Ovary (tissue), 9 donors: ENCODE results near the gene SIX2. TPM values are rescaled to one million over a fixed set of nuclear protein-coding genes. Genes with fewer than 3 reads are reported as not detected.
"Not testable (repeated sequence)": the region's sequence is repeated elsewhere in the genome, so short reads cannot be mapped to it uniquely, and the experiment has no call there.

Experiments
- DNase-seq, 5 donors: peaks; one replicate each; pipeline ENCODE4 v3.0.0-alpha.2; 2019 to 2020
- H3K27ac ChIP-seq, 2 donors: fragments of 200-600 bp; one replicate each; pipeline versions ENCODE4 v1.5.1 to v1.8.0; 2019 to 2022
- H3K27me3 ChIP-seq: fragments of 200-600 bp; one replicate; pipeline ENCODE4 v1.8.0; 2022
- H3K36me3 ChIP-seq: fragments of 200-600 bp; sonication (generic); one replicate; pipeline ENCODE4 v1.5.1; 2019
- H3K4me1 ChIP-seq: one replicate; pipeline ENCODE4 v1.8.1; 2013; ENCODE audit warnings: mild to moderate bottlenecking, moderate library complexity; ENCODE audit not compliant: insufficient read depth
- H3K4me3 ChIP-seq: fragments of 200-600 bp; sonication (generic); one replicate; pipeline ENCODE4 v1.5.1; 2017
- H3K9me3 ChIP-seq, 2 donors: fragments of 200-600 bp in 1 of 2; sonication (generic) in 1 of 2; one replicate each; pipeline versions ENCODE4 v1.5.1 to v1.8.1; 2013 to 2019; ENCODE audit warnings: mild to moderate bottlenecking in 1 of 2, moderate library complexity in 1 of 2
- EP300 ChIP-seq: sonication (generic); formaldehyde crosslinking; IDR thresholded peaks from one replicate; pipeline ENCODE4 v1.6.1; 2017; ENCODE audit warnings: antibody characterized with exemption
- POLR2A ChIP-seq: fragments of 450-650 bp; IDR thresholded peaks from one replicate; pipeline ENCODE4 v1.6.1; 2017; ENCODE audit warnings: antibody characterized with exemption, mild to moderate bottlenecking, moderate library complexity
- WGBS, 3 donors: extraction: QIAGEN DNeasy Blood & Tissue Kit in 1 of 3; methylation state at CpG; one replicate each; pipeline versions ENCODE4 v1.1.5 to v1.1.7; 2013 to 2017; 5-methylcytosine and 5-hydroxymethylcytosine counted together
- intact Hi-C, 4 donors: fragments of 100-400 bp; cut with DNase I; formaldehyde crosslinking; loops; one replicate each; pipeline versions ENCODE4 v1.11.0 to v1.15.1; 2022 to 2023
- polyA plus RNA-seq, 2 donors: library from polyadenylated mRNA; stranded (reverse); fragments of 200-250 nt in 1 of 2; fragments of 350-450 nt in 1 of 2; fragmentation: Illumina TruSeq in 1 of 2; extraction: RNeasy Lipid Tissue Mini Kit (QIAGEN cat#74804) in 1 of 2; gene quantifications; one replicate each; pipeline ENCODE4 v1.2.3, GENCODE V29; 2013 to 2014
- total RNA-seq, 7 donors: library from RNA; depleted of rRNA in 2 of 7; stranded (reverse); fragments of >200 nt in 2 of 7; fragmentation: NEBNext Ultra II Directional in 3 of 7; extraction: Animal tissue kit (Norgen Biotek cat#: 25700) in 3 of 7; gene quantifications; one replicate each; pipeline versions ENCODE4 v1.1.0 to v1.2.4, GENCODE V29; 2016 to 2023
- TF ChIP-seq, protein P1 (sequence below), 3 donors: fragments of 450-650 bp in 2 of 3; fragments of 200-600 bp in 1 of 3; IDR thresholded peaks; one replicate each; pipeline versions ENCODE4 v1.5.1 to v1.8.0; 2016 to 2022; ENCODE audit warnings: antibody characterized with exemption in 3 of 3, mild to moderate bottlenecking in 1 of 3
- donor health status: DM: no; HTN: no; CAD: no; lungs with moderate emphysema.
- donor health status: DM: no; HTN: no; CAD: no.
- donor health status: Bipolar disorder and iron deficiency.
- donor health status: DM: yes; HTN: yes; CAD: no.
- donor health status: DM: no; HTN: no; CAD: no.
- donor health status: DM: yes; HTN: yes; CAD: no.

The SIX2 gene
- total and polyA plus RNA-seq, 9 donors, result 0.06 to 0.46 (median 0.16) TPM; not detected in 3

DNA sequence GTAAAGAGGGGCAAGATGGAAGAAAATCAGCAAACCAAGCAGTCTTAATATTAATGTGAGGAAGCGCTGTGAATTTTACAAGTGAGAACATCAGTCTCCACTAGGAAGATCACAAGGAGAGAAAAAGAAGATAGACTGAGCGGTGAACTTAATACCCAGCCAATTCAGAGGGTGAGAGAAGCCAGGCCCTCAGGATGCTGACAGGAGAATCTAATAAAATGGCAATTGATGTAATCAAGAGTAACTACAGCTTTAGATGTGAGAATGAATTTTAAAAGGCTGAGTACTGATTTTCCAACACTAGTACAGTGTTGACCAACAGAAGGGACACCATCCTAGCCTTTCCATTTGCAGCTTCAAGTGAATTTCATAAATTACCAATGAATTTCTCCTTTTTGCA lies 35.7 kb upstream of the SIX2 start:
- Histone ChIP-seq H3K36me3 (no peaks in the 10 kb centered on the region), H3K27ac (no peak overlapping the region), H3K4me3 (no peak overlapping the region), H3K9me3 (no peaks in the 10 kb centered on the region), H3K27me3 (no peaks in the 10 kb centered on the region), H3K4me1 (no peaks in the 10 kb centered on the region)
- intact Hi-C loops, result no loop called here
- DNase-seq, result no peak
- WGBS, 3 donors, result 76 to 97% (median 94%) methylated on average over 2 of the region's 2 CpGs
- TF ChIP-seq EP300 (no peak), POLR2A (no peak)
- TF ChIP-seq, protein P1, sequence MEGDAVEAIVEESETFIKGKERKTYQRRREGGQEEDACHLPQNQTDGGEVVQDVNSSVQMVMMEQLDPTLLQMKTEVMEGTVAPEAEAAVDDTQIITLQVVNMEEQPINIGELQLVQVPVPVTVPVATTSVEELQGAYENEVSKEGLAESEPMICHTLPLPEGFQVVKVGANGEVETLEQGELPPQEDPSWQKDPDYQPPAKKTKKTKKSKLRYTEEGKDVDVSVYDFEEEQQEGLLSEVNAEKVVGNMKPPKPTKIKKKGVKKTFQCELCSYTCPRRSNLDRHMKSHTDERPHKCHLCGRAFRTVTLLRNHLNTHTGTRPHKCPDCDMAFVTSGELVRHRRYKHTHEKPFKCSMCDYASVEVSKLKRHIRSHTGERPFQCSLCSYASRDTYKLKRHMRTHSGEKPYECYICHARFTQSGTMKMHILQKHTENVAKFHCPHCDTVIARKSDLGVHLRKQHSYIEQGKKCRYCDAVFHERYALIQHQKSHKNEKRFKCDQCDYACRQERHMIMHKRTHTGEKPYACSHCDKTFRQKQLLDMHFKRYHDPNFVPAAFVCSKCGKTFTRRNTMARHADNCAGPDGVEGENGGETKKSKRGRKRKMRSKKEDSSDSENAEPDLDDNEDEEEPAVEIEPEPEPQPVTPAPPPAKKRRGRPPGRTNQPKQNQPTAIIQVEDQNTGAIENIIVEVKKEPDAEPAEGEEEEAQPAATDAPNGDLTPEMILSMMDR (IDR thresholded peaks at IDR 0.05), result no peak

DNA sequence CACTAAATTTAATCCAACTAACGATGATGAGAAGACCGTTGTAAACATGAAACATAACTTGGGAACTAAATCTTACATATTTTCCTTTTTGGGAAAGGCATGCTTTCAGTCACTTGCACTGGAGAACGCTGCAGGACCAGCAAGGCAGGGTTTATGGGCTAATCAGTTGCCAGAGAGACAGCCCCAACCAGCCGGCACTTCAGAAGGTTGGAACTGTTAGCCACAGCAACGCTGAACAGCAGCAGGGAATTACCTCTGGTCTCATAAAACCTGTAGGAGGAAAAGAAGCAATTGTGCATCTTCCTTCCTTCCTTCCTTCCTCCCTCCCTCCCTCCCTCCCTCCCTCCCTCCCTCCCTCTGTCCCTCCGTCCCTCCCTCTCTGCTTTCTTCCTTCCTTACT lies 33.9 kb upstream of the SIX2 start:
- no peaks in the 10 kb centered on the region for H3K27me3 ChIP-seq
- 3 to 10% (median 6%) methylated on average over 6 of the region's 6 CpGs for WGBS, 3 donors
- no peaks in the 10 kb centered on the region for H3K9me3 ChIP-seq
- H3K36me3 ChIP-seq, result no peaks in the 10 kb centered on the region
- H3K4me3 ChIP-seq, result no peak overlapping the region
- H3K4me1 ChIP-seq, result no peaks in the 10 kb centered on the region
- intact Hi-C loops, result no loop called here
- no peak overlapping the region for H3K27ac ChIP-seq
- TF ChIP-seq, protein P1 (IDR thresholded peaks at IDR 0.05), result no peak
- TF ChIP-seq EP300 (no peak), POLR2A (no peak)
- no peak for DNase-seq

DNA sequence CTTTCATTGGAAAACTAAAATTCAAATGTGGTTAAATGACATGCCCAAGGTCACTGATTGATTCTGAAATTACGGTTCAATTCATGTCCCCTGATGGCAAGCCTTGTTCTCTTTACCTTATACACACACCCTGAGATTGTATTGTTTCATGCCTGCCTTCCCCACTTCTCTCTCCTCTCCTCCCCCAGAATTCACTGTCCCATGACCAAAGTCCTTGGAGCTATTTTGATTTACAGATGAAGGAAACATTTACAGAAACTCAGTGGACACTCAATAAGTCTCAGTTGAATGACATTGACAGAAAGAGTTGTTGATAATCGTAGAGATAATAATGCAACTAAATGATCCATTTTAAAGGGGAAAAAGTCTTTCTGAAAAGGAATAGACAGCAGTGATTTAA lies 33.1 kb upstream of the SIX2 start:
- 66 to 78% (median 74%) methylated on average over 2 of the region's 2 CpGs for WGBS, 3 donors
- TF ChIP-seq, protein P1 (IDR thresholded peaks at IDR 0.05), result no peak
- TF ChIP-seq POLR2A, result no peak
- no peak for TF ChIP-seq EP300
- DNase-seq, result no peak
- Histone ChIP-seq H3K9me3 (no peaks in the 10 kb centered on the region), H3K4me3 (no peak overlapping the region), H3K36me3 (no peaks in the 10 kb centered on the region), H3K4me1 (no peaks in the 10 kb centered on the region), H3K27me3 (no peaks in the 10 kb centered on the region), H3K27ac (no peak overlapping the region)
- intact Hi-C loops, result no loop called here

DNA sequence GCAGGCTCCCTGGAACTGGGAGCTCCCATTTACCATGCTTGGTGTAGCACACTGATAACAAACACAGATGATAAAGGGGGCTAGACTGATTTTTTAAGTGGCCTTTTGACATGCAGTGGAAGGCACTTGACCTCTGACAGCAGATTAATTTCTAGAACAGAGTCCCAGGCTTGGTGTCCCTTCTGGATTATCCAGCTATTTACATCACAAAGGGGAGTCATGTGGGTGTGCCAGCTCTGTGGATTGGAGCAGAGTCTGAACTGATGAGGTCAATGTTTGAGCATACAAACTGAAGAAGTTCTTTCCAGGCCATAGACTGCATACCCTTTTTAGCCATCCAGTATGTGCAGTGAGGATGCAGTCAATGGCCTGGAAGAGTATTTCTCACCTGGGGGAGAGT lies 31.5 kb upstream of the SIX2 start:
- Histone ChIP-seq H3K27me3 (no peaks in the 10 kb centered on the region), H3K36me3 (no peaks in the 10 kb centered on the region), H3K9me3 (no peaks in the 10 kb centered on the region), H3K4me1 (no peaks in the 10 kb centered on the region), H3K4me3 (no peak overlapping the region), H3K27ac (no peak overlapping the region)
- intact Hi-C loops, result no loop called here
- DNase-seq, result no peak
- TF ChIP-seq POLR2A (no peak), EP300 (no peak)
- TF ChIP-seq, protein P1 (IDR thresholded peaks at IDR 0.05), result no peak

DNA sequence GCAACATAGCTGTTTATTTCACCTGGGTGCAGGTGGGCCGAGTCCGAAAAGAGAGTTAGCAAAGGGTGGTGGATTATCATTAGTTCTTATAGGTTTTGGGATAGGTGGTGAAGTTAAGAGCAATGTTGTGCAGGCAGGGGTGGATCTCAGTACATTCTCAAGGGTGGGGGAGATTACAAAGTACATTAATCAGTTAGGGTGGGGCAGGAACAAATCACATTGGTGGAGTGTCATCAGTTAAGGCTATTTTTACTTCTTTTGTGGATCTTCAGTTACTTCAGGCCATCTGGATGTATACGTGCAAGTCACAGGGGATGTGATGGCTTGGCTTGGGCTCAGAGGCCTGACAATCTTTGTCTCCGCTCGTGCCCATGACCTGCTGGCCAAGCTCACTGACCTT lies 30.6 kb upstream of the SIX2 start:
- H3K36me3 ChIP-seq, intact Hi-C loops, H3K27ac ChIP-seq, H3K27me3 ChIP-seq, H3K9me3 ChIP-seq, DNase-seq, H3K4me1 ChIP-seq, H3K4me3 ChIP-seq: not testable (repeated sequence)
- WGBS, 3 donors, result 60 to 80% (median 69%) methylated on average over 5 of the region's 5 CpGs

DNA sequence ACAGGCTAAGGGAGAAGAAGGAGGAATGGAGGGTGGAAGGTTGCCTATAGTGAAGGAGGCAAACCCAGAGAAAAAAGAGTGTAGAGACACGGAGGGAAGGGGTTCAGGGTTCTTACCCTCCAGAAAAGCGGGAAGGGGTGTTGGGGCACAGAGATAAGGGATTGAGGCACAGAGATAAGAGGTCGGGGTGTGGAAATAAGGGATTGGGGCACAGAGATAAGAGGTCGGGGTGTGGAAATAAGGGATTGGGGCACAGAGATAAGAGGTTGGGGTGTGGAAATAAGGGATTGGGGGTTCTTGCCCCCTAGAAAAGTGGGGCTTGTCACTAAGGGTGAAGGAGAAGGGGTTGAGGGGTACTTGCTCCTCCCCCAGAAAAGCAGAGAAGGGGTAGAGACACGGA lies 29.6 kb upstream of the SIX2 start:
- H3K4me1 ChIP-seq, H3K9me3 ChIP-seq, DNase-seq, H3K27ac ChIP-seq, H3K36me3 ChIP-seq, H3K4me3 ChIP-seq, H3K27me3 ChIP-seq, intact Hi-C loops: not testable (repeated sequence)
- 67 to 75% (median 67%) methylated on average over 5 of the region's 5 CpGs for WGBS, 3 donors
